ENCODE data around the gene KRTAP5-1. TPM values are rescaled to one million over a fixed set of nuclear protein-coding genes. Genes with fewer than 3 reads are reported as not detected.

KRTAP5-1 gene
- total RNA-seq, 1 experiment from 2014 or later: not detected

DNA sequence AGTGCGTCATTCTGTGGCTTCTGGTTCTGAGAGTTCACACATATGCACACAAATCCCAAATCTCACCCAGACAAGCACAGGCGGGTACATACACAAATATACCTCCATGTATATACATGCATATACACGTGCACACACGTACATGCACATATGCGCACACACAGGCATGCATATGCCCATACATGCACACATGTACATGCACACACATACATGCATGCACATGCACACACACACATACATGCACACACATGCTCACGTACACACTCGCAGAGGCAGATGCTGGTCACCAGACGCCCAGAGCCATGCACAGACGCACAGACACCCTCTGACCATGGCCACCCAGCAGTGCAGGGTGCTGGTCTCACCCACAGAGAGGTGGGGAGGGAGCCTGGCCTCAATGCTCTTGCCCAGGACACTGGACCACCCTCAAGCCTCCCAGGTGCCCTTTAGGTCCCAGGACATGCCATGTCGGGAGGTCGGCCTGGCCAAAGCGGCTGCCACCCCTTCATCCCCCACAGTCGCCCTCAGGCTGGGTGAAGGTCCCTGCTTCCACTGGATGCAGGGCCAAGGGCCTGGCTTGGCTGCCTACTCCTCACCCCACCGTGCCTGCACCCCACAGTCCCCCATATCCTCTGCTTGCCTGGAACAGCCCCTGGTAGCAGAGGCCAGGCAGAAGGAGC, 22.5 kb downstream of the KRTAP5-1 start:
- CTCF ChIA-PET: interaction anchor here (0.6 to 5.5 kb wide), 3 partner anchors 12 to 268 kb away, joined by 3 to 26 read pairs (median 3); no protein-coding TSS in a partner anchor
- Mint-ChIP-seq H3K27me3 (ENCODE audit: insufficient read depth, unreplicated experiment) (no peaks in the 10 kb centered on the region), H3K36me3 (ENCODE audit: insufficient read depth, unreplicated experiment) (no peaks in the 10 kb centered on the region), H3K27ac (ENCODE audit: low read depth, unreplicated experiment) (no peak overlapping the region), H3K9me3 (ENCODE audit: unreplicated experiment) (no peaks in the 10 kb centered on the region), H3K4me1 (ENCODE audit: insufficient read depth, unreplicated experiment) (peaks cover 23% of the 10 kb centered on the region), H3K4me3 (ENCODE audit: unreplicated experiment) (no peak overlapping the region)
- DNase-seq (ENCODE audit: unreplicated experiment): no peak
- no peak for TF ChIP-seq CTCF (IDR thresholded peaks at IDR 0.05; ENCODE audit: unreplicated experiment)
- no TSS peak for BruUV-seq (replicated peaks)
- intact Hi-C loops (cut with micrococcal nuclease): no loop called here
- POLR2A ChIA-PET: no interaction called here

DNA sequence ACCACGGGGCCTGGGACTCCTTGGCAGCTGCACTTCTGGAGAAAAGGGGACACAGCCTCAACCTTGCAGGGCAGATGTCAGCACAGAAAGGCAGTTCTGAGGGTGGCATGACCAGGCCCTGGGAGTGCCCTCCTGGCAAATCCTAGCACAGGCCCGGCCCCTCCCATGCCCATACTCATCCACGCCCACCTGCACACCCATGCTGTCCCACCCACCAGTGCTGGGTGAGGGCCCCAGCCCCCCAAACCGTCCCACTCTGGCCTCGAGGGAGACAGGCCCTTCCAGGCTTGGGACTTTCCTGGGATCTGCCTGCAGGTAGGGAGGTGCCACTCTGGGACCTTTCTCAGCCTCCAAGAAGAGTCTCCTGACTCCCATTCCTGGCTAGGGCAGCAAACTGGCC, 23.1 kb downstream of the KRTAP5-1 start:
- H3K9me3 Mint-ChIP-seq (ENCODE audit: unreplicated experiment): no peaks in the 10 kb centered on the region
- ChIA-PET CTCF (interaction anchor here (5.5 kb wide), 1 partner anchor 13 kb away, joined by 26 read pairs; no protein-coding TSS in a partner anchor), POLR2A (no interaction called here)
- intact Hi-C loops (cut with micrococcal nuclease): no loop called here
- no peaks in the 10 kb centered on the region for H3K36me3 Mint-ChIP-seq (ENCODE audit: insufficient read depth, unreplicated experiment)
- no peak for DNase-seq (ENCODE audit: unreplicated experiment)
- H3K4me1 Mint-ChIP-seq (ENCODE audit: insufficient read depth, unreplicated experiment): peaks cover 25% of the 10 kb centered on the region
- no peak overlapping the region for H3K27ac Mint-ChIP-seq (ENCODE audit: low read depth, unreplicated experiment)
- H3K27me3 Mint-ChIP-seq (ENCODE audit: insufficient read depth, unreplicated experiment): no peaks in the 10 kb centered on the region
- BruUV-seq (replicated peaks): no TSS peak
- no peak for TF ChIP-seq CTCF (IDR thresholded peaks at IDR 0.05; ENCODE audit: unreplicated experiment)
- H3K4me3 Mint-ChIP-seq (ENCODE audit: unreplicated experiment): no peak overlapping the region

DNA sequence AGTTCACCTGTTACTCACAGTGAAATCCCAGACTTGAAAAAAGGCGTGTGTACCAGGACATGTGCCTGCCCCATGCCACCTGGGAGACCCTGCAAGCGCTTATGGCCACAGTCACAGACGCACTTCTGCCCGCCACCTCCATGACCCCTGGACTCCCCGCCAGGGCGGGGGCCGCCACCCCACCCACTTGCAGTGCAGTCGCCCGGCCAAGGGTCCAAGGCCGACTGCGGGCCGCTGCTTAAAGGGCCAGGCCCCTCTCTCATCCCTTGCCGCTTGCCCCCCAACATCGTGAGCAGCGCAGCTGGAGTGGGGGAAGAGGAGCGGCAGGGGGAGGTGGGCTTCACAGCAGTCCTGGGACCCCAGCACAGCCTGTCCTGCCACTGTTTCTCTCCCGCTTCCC, 23.8 kb downstream of the KRTAP5-1 start:
- DNase-seq (ENCODE audit: unreplicated experiment): no peak
- Mint-ChIP-seq H3K27ac (ENCODE audit: low read depth, unreplicated experiment) (no peak overlapping the region), H3K27me3 (ENCODE audit: insufficient read depth, unreplicated experiment) (no peaks in the 10 kb centered on the region), H3K36me3 (ENCODE audit: insufficient read depth, unreplicated experiment) (no peaks in the 10 kb centered on the region), H3K4me1 (ENCODE audit: insufficient read depth, unreplicated experiment) (peaks cover 25% of the 10 kb centered on the region), H3K4me3 (ENCODE audit: unreplicated experiment) (no peak overlapping the region), H3K9me3 (ENCODE audit: unreplicated experiment) (no peaks in the 10 kb centered on the region)
- intact Hi-C loops (cut with micrococcal nuclease): no loop called here
- ChIA-PET CTCF (interaction anchor here (5.5 kb wide), 1 partner anchor 13 kb away, joined by 26 read pairs; no protein-coding TSS in a partner anchor), POLR2A (no interaction called here)
- no peak for TF ChIP-seq CTCF (IDR thresholded peaks at IDR 0.05; ENCODE audit: unreplicated experiment)
- no TSS peak for BruUV-seq (replicated peaks)

GRCh38 chr11:1560649-1561251, 24.3 kb downstream of the KRTAP5-1 start:
- Mint-ChIP-seq H3K27ac (ENCODE audit: low read depth, unreplicated experiment) (no peak overlapping the region), H3K27me3 (ENCODE audit: insufficient read depth, unreplicated experiment) (no peaks in the 10 kb centered on the region), H3K9me3 (ENCODE audit: unreplicated experiment) (no peaks in the 10 kb centered on the region), H3K4me1 (ENCODE audit: insufficient read depth, unreplicated experiment) (peaks cover 25% of the 10 kb centered on the region), H3K4me3 (ENCODE audit: unreplicated experiment) (no peak overlapping the region), H3K36me3 (ENCODE audit: insufficient read depth, unreplicated experiment) (no peaks in the 10 kb centered on the region)
- BruUV-seq (replicated peaks): no TSS peak
- intact Hi-C loops (cut with micrococcal nuclease): no loop called here
- no peak for DNase-seq (ENCODE audit: unreplicated experiment)
- ChIA-PET POLR2A (interaction anchor here (0.6 to 2.2 kb wide), 2 partner anchors 11 to 14 kb away, joined by 4 to 16 read pairs; partner anchors contain the start of gene DUSP8), CTCF (interaction anchor here (0.7 to 3.9 kb wide), 4 partner anchors 8 to 65 kb away, joined by 3 to 32 read pairs (median 4); no protein-coding TSS in a partner anchor)
- TF ChIP-seq CTCF (IDR thresholded peaks at IDR 0.05; ENCODE audit: unreplicated experiment): no peak
